Medulla oblongata (tissue), 1 donor: ENCODE results near the gene SCO2.
A peak's percentile ranks its signal among the peaks of the same experiment; 100 is the strongest.

Source experiments
- DNase-seq: peaks from one replicate; pipeline ENCODE4 v3.0.0-alpha.2; 2015; ENCODE audit errors: extremely low spot score

SCO2 gene

DNA sequence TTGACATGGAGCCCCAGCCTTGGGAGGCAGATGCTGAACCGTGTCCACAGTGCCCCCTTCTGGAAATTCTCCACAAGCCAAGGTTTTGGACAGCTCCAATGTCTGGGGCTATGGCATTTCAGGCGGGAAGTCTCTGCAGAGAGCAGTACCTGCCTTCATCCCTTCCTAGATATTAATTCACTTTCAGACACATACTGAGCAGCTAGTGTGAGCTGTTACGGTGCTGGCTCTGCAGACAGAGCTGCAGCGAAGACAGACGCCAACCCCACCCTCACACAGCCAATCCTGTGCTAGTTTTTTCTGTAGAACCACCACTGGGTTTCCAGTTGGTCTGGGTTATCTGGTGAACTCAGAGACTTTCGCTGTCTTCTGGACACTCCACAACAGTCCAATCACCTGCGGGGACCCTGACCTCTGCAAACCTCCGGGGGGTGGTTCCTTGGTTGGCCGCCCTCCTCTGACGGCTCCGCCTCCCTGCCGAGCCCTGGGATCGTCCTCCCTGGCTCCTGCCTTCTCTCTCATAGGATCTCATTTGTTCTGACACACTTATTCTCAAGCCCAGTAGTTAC lies 27.0 kb downstream of the SCO2 start:
- peak; percentile 80 for DNase-seq

- DNase-seq, result no peak
Measured at GRCh38 chr22:50497093-50497492, 28.3 kb downstream of the SCO2 start.

- no peak for DNase-seq
Measured at GRCh38 chr22:50490531-50491308, 34.7 kb downstream of the SCO2 start.

DNA sequence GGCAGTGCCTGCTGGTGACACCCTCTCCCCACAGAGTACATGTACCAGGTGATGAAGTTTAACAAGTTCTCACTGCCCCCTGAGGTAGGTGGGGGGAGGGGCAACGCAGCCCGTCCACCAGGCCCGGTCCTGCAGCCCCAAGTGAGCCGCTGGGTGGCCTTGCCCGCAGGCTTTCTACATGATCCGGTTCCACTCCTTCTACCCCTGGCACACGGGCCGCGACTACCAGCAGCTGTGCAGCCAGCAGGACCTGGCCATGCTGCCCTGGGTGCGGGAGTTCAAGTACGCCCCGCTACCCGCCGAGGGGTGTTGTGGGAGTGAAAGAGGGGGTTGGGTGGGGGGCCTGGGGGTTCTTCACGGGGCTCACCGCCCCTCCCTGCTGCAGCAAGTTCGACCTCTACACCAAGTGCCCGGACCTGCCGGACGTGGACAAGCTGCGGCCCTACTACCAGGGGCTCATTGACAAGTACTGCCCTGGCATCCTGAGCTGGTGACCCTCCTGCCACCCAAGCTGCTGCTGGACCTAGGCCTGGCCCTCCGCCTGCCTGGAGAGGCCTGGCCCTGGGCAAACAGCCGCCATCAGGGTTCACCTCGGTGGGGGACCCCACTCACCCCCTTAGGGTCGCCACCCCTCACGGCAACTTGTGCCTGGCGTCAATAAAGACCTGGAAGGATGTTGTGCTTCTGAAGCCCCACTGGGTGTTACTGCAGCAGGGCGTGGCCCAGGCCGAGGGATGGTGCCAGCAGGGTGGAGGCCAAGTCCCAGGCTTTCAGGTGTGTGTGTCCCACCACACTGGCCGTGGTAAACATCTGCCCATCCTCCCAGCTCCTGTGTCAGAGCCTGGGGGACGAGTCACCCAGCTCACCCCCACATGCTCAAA lies 35.8 kb downstream of the SCO2 start:
- no peak for DNase-seq

GRCh38 chr22:50488886-50489285 lies 36.5 kb downstream of the SCO2 start:
- no peak for DNase-seq

- DNase-seq, result no peak
Measured at GRCh38 chr22:50488006-50488677, 37.3 kb downstream of the SCO2 start.

DNA sequence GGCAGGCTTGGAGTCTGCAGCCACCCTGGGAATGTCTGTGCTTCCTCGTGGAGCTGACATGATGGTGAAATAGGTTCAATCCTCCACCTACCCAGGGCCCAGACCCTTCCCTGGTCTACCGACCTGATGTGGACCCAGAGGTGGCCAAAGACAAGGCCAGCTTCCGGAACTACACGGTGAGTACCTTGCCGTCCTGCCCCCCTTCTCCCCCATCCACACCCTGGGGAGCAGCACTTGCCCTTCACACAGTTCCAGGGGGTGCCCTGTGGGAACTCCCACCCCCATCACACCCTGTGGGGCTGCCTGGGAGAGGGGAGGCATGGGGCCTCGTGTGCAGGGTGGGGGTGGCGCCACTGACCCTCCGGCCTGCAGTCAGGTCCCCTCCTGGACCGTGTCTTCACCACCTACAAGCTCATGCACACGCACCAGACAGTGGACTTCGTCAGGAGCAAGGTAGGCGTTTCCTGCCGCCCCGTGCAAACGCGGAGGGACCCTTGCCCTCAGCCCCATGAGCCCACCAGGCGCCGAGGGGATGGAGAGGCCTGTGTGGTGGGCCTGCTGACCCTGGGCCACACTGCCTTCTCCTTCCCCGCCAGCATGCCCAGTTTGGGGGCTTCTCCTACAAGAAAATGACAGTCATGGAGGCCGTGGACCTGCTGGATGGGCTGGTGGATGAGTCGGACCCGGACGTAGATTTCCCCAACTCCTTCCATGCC lies 38.0 kb downstream of the SCO2 start:
- DNase-seq, result no peak

- DNase-seq, result no peak
Measured at GRCh38 chr22:50486561-50487289, 38.7 kb downstream of the SCO2 start, which contains the start of gene MIOX. MIOX (plus strand) TSS chr22:50486859; CDS start chr22:50486898, 39 bp downstream.

- no peak for DNase-seq
Measured at GRCh38 chr22:50485221-50486131, 39.9 kb downstream of the SCO2 start.

GRCh38 chr22:50483977-50484853 lies 41.2 kb downstream of the SCO2 start:
- DNase-seq, result no peak

- DNase-seq, result no peak
Measured at GRCh38 chr22:50483556-50483955, 41.8 kb downstream of the SCO2 start.

DNA sequence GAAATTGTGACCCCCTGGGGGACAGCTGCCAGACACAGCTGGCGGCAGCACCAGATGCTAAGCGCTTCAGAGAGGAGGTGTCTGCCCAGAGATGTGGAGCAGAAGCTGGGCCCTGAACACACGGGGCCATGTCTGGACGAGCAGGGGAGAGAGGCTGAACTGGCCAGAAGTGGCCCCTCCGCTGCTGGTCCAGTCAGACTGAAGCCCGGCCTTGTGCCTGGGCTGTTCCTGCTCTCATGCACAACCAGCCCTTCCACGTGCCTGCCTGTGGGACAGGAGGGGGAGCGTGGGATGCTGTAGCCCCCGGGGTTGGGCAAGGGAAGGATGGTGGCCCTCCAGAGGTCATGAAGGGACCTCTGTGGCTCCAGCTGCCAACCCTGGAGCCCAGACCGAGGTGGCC lies 42.3 kb downstream of the SCO2 start:
- DNase-seq, result no peak

GRCh38 chr22:50482107-50483074 lies 43.0 kb downstream of the SCO2 start:
- no peak for DNase-seq

- DNase-seq, result no peak
Measured at GRCh38 chr22:50481440-50482106, 43.8 kb downstream of the SCO2 start, which contains the start of gene ADM2. ADM2 (plus strand) TSS chr22:50481543; CDS start chr22:50481848, 305 bp downstream.

DNA sequence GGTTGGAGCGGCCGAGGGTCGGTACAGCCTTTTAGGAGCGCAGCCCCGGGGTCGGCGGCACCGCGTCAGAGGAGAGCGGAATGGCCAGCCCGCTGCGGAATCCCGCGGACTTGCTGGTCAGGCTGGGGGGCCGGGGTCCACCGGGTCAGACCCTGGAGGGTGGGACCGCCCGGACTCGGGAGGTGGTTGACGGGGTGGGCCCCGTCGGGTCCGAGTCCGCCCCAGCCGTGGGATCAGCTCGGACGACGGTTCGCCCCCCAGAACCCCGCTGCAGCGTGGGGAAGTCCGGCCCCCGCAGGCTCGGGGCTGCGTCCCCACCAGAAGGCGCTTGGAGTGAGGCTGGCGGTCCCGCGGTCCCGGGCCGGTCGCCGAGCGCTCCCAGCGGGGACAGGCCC lies 44.4 kb downstream of the SCO2 start:
- no peak for DNase-seq

DNA sequence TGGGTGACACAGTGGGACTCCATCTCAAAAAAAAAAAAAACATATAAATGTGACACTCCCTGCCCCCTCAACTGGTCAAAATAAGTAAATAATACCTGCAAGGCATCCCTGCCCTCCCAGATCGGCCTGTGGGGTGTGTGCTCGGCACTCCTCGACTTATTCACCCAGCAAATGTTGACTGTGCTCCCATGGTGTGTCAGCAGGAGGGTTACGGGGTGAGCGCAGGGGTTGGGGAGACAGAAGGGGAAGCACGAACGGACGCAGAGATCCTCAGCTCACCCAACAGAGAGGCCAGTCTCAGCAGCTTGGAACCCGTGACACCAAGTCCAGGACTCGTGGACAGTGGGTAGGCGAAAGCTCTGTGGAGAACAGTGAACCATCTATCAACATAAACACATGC lies 45.7 kb downstream of the SCO2 start:
- no peak for DNase-seq

GRCh38 chr22:50477923-50478322 lies 47.5 kb downstream of the SCO2 start:
- no peak for DNase-seq
